Stomach (tissue), 4 donors: ENCODE measurements around the gene CENPL.
A peak's percentile ranks its signal among the peaks of the same experiment; 100 is the strongest.

ENCODE experiments used
- CTCF ChIP-seq, 7 experiments: fragments of 450-650 bp in 4 of 7; fragments of 200-600 bp in 3 of 7; sonication (generic) in 3 of 7; IDR thresholded peaks; one replicate each; pipeline ENCODE4 v1.5.1; 2016 to 2019; ENCODE audit warnings: antibody characterized with exemption in 7 of 7, control low read depth in 2 of 7, mild to moderate bottlenecking in 1 of 7
- POLR2AphosphoS5 ChIP-seq, 3 donors: sonication (generic); formaldehyde crosslinking; IDR thresholded peaks; one replicate each; pipeline ENCODE4 v1.6.1; 2016; ENCODE audit warnings: antibody characterized with exemption in 3 of 3

- TF ChIP-seq CTCF (IDR thresholded peaks at IDR 0.05) (no peak), POLR2AphosphoS5 (IDR thresholded peaks at IDR 0.05) (peak in 1 of 3 donors; percentile 27)
These were observed 44.3 kb upstream of the CENPL start for GRCh38 chr1:173869021-173869359.
